Central memory CD8-positive, alpha-beta T cell (primary cell): ENCODE measurements around the gene ZC3H14.
A peak's percentile ranks its signal among the peaks of the same experiment; 100 is the strongest.

Experiments
- ATAC-seq: fragments of 150-1000 bp; cut with Tn5 transposase; replicated peaks from 2 replicates; pipeline ENCODE4 v1.10.0; 2022; ENCODE audit warnings: mild to moderate bottlenecking, moderate FRiP score, moderate number of reproducible peaks; ENCODE audit not compliant: poor library complexity, severe bottlenecking; ENCODE audit errors: extremely low read depth
- DNase-seq, 2 donors: peaks; one replicate each; pipeline ENCODE4 v3.0.0; 2021; ENCODE audit warnings: low spot score in 2 of 2
- H3K27ac Mint-ChIP-seq: one replicate; pipeline ENCODE4 v1.8.0; 2022; ENCODE audit warnings: low read depth, mild to moderate bottlenecking, moderate library complexity, mixed read lengths
- H3K27me3 Mint-ChIP-seq: one replicate; pipeline ENCODE4 v1.8.0; 2022; ENCODE audit warnings: mixed read lengths
- H3K36me3 Mint-ChIP-seq: one replicate; pipeline ENCODE4 v1.8.0; 2022; ENCODE audit warnings: mild to moderate bottlenecking, moderate library complexity, mixed read lengths; ENCODE audit not compliant: insufficient read depth
- H3K4me1 Mint-ChIP-seq: one replicate; pipeline ENCODE4 v1.8.0; 2022; ENCODE audit warnings: mixed read lengths
- H3K4me3 Mint-ChIP-seq: one replicate; pipeline ENCODE4 v1.8.0; 2022; ENCODE audit warnings: mild to moderate bottlenecking, moderate library complexity, mixed read lengths
- H3K9me3 Mint-ChIP-seq: one replicate; pipeline ENCODE4 v1.8.0; 2022; ENCODE audit warnings: mixed read lengths

The ZC3H14 gene

DNA sequence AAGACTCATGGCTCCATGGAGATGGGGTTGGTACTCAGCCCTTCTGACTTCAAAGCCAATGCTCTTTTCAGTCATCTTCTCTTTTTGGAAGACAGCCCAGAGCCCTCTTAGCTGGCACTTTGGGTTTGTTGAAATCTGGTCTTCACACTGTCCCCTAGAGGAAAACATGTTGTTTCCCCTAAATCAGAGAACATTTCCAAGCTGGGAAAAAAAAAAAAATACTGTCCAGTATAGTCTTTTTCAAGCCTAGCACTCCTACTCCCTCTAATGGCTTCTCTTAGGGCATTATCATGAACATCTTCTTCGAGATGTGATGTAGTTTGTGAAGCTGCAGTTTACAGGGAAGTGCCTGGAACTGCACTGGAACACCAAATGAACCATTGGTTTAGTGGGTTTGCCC, 3.0 kb upstream of the ZC3H14 start:
- Mint-ChIP-seq H3K27me3 (peaks cover 22% of the 10 kb centered on the region), H3K36me3 (peaks cover 20% of the 10 kb centered on the region), H3K4me1 (peaks cover 47% of the 10 kb centered on the region), H3K9me3 (no peaks in the 10 kb centered on the region), H3K4me3 (no peak overlapping the region), H3K27ac (no peak overlapping the region)
- ATAC-seq: no peak
- DNase-seq: no peak

DNA sequence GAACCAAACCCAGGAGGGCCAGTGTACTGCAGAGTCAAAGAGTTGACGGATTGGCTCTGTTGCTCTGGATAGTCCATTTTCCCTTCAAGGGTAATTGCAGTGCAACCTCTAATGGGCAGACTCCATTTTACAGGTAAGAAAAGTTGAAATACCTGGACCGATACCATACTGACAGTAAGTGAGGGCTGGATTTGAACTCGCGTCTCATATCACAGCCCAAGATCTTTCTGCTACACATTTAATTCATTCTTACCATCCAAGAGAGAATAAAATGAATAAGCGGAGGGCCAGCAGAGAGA, 356 bp upstream of the ZC3H14 start:
- no peak for DNase-seq
- H3K4me1 Mint-ChIP-seq: peaks cover 32% of the 10 kb centered on the region
- H3K4me3 Mint-ChIP-seq: peak overlapping the region; percentile 86
- H3K9me3 Mint-ChIP-seq: no peaks in the 10 kb centered on the region
- H3K27ac Mint-ChIP-seq: peak overlapping the region; percentile 89
- H3K27me3 Mint-ChIP-seq: no peaks in the 10 kb centered on the region
- no peak for ATAC-seq
- H3K36me3 Mint-ChIP-seq: peaks cover 19% of the 10 kb centered on the region

DNA sequence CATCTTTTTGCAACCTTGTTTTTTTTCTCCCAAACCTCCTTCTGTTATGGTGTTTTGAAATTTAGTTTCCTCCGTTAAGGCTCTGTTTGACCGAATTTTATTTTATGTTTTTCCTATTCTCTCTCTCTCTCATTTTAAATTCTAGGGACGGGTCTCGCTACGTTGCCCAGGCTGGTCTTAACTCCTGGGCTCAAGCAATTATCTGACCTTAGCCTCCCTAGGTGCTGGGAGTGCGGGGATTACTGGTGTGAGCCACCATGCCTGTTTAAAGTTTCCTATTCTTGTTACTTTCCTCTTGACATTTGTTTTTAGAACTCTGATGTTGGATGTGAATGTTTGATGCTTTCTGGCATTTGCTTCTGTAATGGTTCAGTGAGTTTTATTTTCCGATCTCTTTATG, 1.0 kb downstream of the ZC3H14 start:
- DNase-seq: no peak
- H3K4me3 Mint-ChIP-seq: peak overlapping the region; percentile 86
- H3K36me3 Mint-ChIP-seq: peaks cover 22% of the 10 kb centered on the region
- no peak for ATAC-seq
- H3K27me3 Mint-ChIP-seq: no peaks in the 10 kb centered on the region
- H3K9me3 Mint-ChIP-seq: no peaks in the 10 kb centered on the region
- H3K27ac Mint-ChIP-seq: peak overlapping the region; percentile 89
- H3K4me1 Mint-ChIP-seq: peaks cover 28% of the 10 kb centered on the region

DNA sequence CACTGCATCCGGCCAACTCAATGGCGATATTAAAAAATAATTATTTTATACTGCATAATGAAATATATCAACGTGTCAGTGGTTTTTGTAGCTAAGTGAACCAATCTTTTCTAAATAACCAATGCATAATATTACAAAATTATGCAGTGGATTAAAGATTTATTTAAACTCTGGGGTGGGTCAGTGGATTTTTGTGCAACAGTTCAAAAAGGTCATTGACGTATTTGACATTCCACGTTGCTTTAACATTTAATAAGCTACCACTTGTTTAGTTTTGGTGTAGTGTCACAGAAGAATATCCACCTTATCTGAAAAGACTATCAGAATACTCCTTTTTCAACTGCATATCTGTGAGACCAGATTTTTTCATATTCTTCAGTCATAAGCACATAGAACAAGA, 2.6 kb downstream of the ZC3H14 start:
- Mint-ChIP-seq H3K9me3 (no peaks in the 10 kb centered on the region), H3K36me3 (peaks cover 35% of the 10 kb centered on the region), H3K27me3 (no peaks in the 10 kb centered on the region), H3K4me3 (no peak overlapping the region), H3K4me1 (peaks cover 28% of the 10 kb centered on the region), H3K27ac (no peak overlapping the region)
- ATAC-seq: no peak
- no peak for DNase-seq

DNA sequence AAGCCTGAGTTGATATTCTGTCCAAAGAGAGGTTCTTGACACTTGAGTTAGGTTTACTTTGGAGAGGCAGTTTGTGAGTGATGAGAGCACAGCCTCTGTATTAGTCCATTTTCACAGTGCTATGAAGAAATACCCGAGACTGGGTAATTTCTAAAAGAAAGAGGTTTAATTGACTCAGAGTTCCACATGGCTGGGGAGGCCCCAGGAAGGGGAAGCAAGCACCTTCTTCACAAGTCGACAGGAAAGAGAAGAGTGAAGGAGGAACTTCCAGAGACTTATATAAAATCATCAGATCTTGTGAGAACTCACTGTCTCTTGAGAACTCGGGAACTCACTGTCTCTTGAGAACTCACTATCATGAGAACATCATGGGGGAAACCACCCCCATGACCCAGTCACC, 5.4 kb downstream of the ZC3H14 start:
- Mint-ChIP-seq H3K4me1 (peaks cover 14% of the 10 kb centered on the region), H3K27ac (no peak overlapping the region), H3K36me3 (peaks cover 48% of the 10 kb centered on the region), H3K9me3 (no peaks in the 10 kb centered on the region), H3K27me3 (no peaks in the 10 kb centered on the region), H3K4me3 (no peak overlapping the region)
- ATAC-seq (no peak), DNase-seq (no peak)

DNA sequence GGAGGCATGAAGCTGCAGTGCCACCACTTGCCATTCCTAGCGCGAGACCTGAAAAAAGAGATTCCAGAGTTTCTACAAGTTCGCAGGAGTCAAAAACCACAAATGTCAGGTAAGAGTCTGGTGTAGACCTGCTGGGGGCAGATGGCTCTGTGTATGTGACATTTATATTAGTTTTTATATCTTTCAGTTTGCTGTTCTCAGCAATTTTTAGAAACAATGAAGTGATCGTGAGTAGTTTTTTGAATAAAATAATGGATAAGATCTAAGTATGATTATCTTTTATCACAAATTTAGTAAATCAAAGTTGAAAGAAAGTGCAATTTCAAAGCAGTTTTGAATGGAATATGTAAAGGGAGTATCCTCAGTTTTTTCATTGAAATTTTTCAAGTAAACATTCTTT, 9.3 kb downstream of the ZC3H14 start:
- ATAC-seq (no peak), DNase-seq (no peak)
- Mint-ChIP-seq H3K4me3 (no peak overlapping the region), H3K36me3 (peaks cover 65% of the 10 kb centered on the region), H3K27me3 (no peaks in the 10 kb centered on the region), H3K27ac (no peak overlapping the region), H3K9me3 (no peaks in the 10 kb centered on the region), H3K4me1 (no peaks in the 10 kb centered on the region)

DNA sequence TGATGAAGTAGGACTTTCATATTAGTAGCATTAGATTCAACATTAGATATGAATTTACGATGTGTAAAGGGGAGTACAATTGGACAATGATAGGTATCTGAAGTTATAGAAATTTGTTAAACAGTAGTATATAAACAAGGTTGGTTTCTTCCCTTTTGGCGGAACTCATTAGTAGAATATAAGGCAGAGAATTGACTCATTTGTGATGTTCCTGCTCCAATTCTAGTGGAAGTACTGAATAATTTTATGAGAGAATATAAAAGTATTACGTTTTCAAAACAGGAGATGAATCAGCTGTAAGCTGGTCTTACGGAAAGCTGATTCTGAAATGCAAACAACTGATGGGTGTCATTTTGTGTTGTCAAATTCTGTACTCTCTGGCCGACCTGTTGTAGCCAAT, 13.4 kb downstream of the ZC3H14 start:
- H3K4me3 Mint-ChIP-seq: no peak overlapping the region
- peak overlapping the region; percentile 59 for H3K27ac Mint-ChIP-seq
- H3K27me3 Mint-ChIP-seq: no peaks in the 10 kb centered on the region
- H3K36me3 Mint-ChIP-seq: peaks cover 69% of the 10 kb centered on the region
- ATAC-seq: no peak
- H3K9me3 Mint-ChIP-seq: no peaks in the 10 kb centered on the region
- no peaks in the 10 kb centered on the region for H3K4me1 Mint-ChIP-seq
- DNase-seq: no peak

DNA sequence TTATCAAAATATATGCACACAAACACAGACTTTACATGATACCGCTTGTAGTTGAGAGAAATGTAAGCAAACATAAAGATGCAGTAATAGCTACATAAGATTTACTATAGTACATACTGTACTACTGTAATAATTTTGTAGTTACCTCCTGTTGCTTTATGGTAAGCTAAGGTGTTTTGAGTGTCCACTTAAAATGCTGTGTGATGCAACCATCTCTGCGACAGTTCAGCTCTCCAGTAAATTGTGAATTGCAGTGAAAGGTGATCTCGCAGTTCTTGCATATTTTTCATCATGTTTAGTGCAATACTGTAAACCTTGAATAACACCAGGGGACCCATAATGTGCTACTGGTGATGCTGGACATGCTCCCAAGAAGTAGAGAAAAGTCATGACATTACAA, 21.6 kb downstream of the ZC3H14 start:
- DNase-seq (no peak), ATAC-seq (no peak)
- Mint-ChIP-seq H3K27me3 (no peaks in the 10 kb centered on the region), H3K9me3 (no peaks in the 10 kb centered on the region), H3K36me3 (peaks cover 46% of the 10 kb centered on the region), H3K4me3 (no peak overlapping the region), H3K27ac (no peak overlapping the region), H3K4me1 (peaks cover 7% of the 10 kb centered on the region)

DNA sequence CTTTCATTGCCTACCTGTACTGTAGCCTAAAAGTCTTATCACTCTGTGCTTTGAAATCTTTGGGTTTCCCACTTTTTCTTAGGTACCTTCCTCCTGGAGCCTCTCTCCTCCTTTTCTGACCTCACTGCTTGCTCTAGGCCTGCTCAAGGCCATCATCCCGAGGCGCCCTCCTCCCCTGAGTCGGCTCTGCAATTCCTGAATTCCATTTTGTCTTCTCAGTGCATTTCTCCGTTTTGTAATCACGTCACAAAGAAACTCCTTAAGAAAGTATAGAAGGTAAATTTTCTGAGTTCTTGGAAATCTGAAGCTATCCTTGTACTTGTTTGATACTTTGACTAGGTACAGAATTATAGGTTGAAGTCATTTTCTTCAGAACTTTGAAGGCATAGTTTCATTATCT, 25.2 kb downstream of the ZC3H14 start:
- no peak for ATAC-seq
- no peak for DNase-seq
- H3K4me1 Mint-ChIP-seq: peaks cover 5% of the 10 kb centered on the region
- no peaks in the 10 kb centered on the region for H3K9me3 Mint-ChIP-seq
- H3K4me3 Mint-ChIP-seq: no peak overlapping the region
- H3K27me3 Mint-ChIP-seq: no peaks in the 10 kb centered on the region
- peaks cover 44% of the 10 kb centered on the region for H3K36me3 Mint-ChIP-seq
- H3K27ac Mint-ChIP-seq: no peak overlapping the region

DNA sequence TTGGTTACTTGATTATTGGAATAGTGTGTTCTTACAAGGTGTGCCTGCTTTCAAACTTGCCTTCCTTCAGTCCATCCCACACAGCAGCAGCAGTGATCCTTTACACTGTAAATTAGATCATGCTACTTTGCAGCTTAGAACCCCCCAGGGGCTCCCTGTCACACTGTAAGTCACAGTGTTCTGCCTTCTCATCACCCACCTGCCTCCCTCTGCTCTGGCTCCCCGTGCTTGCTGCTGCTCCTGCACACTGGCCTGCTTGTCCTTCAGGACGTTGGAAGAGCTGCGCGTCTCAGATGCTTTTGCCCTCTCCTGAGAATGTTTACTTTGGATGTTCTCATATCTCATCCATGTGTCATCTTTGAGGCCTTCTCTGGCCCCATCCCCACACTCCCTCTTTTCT, 27.3 kb downstream of the ZC3H14 start:
- Mint-ChIP-seq H3K4me1 (peaks cover 5% of the 10 kb centered on the region), H3K27me3 (no peaks in the 10 kb centered on the region), H3K4me3 (no peak overlapping the region), H3K9me3 (no peaks in the 10 kb centered on the region), H3K36me3 (peaks cover 39% of the 10 kb centered on the region), H3K27ac (peak overlapping the region; percentile 41)
- no peak for ATAC-seq
- no peak for DNase-seq

DNA sequence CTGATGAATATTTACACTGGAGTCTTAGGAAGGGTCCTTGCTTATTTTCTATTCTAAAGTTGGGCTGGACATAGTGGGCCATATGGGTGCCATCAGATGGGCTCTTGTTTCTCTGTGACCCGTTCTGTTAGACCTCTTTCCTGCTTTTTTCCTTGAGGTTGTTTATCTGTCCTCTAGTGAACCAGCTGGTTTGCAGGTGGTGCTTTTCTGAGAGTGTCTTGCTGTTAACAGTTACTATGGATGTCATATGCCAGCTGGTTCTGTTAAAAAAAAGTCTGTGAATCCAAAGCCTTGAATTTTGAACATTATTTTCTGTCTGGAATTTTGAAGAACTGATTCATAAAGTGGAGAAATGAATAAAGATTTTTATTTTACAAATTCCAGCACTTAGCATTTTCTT, 29.2 kb downstream of the ZC3H14 start:
- DNase-seq (no peak), ATAC-seq (no peak)
- peaks cover 36% of the 10 kb centered on the region for H3K36me3 Mint-ChIP-seq

DNA sequence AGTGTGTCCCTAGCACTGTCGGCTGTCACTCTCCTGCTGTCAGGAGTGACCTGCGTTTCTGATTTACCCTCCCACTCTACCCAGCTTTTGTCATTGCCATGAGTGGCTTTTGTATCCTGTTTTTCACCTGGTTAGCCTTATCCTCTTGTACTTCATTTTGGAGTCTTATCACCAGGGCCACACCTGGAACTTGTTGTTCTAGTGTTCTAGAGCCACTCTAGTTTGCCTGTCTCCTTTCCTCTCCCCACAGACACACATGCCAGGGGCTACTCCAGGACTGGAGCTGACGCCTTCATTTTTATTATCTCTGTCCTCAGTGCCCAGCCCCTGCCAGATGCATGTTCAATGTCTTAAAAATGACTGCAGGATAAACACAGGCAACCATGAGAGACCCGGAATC, 34.2 kb downstream of the ZC3H14 start:
- no peaks in the 10 kb centered on the region for H3K27me3 Mint-ChIP-seq
- no peak for ATAC-seq
- H3K27ac Mint-ChIP-seq: peak overlapping the region; percentile 68
- no peaks in the 10 kb centered on the region for H3K9me3 Mint-ChIP-seq
- no peak overlapping the region for H3K4me3 Mint-ChIP-seq
- peaks cover 29% of the 10 kb centered on the region for H3K36me3 Mint-ChIP-seq
- no peak for DNase-seq
- peaks cover 33% of the 10 kb centered on the region for H3K4me1 Mint-ChIP-seq

More for the DNA sequence above, 29.2 kb downstream of the ZC3H14 start:
- H3K9me3 Mint-ChIP-seq: no peaks in the 10 kb centered on the region
- H3K27me3 Mint-ChIP-seq: no peaks in the 10 kb centered on the region
- H3K4me1 Mint-ChIP-seq: peaks cover 7% of the 10 kb centered on the region
- H3K4me3 Mint-ChIP-seq: no peak overlapping the region
- H3K27ac Mint-ChIP-seq: no peak overlapping the region

DNA sequence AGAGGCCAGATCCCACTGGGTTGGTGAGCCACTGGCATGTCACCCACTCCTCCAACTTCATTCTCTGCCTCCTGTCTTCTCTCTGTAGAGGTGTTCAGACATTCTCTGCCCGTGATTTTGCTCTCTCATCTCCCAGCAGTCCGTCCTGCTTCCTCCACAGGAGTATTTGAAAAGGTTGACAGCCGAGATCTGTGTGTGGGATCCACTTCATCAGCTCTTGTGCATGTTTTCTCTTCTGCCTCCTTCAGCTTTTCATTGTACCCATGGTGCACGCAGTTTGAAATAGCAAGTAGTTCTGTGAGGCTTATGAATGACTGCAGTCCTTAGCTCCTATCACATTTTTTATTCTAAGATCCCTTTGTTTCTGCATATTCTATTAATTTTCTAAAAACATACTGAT, 34.8 kb downstream of the ZC3H14 start:
- H3K27ac Mint-ChIP-seq: peak overlapping the region; percentile 68
- no peaks in the 10 kb centered on the region for H3K9me3 Mint-ChIP-seq
- DNase-seq (no peak), ATAC-seq (no peak)
- peaks cover 33% of the 10 kb centered on the region for H3K4me1 Mint-ChIP-seq
- peaks cover 28% of the 10 kb centered on the region for H3K36me3 Mint-ChIP-seq
- no peak overlapping the region for H3K4me3 Mint-ChIP-seq
- H3K27me3 Mint-ChIP-seq: no peaks in the 10 kb centered on the region

DNA sequence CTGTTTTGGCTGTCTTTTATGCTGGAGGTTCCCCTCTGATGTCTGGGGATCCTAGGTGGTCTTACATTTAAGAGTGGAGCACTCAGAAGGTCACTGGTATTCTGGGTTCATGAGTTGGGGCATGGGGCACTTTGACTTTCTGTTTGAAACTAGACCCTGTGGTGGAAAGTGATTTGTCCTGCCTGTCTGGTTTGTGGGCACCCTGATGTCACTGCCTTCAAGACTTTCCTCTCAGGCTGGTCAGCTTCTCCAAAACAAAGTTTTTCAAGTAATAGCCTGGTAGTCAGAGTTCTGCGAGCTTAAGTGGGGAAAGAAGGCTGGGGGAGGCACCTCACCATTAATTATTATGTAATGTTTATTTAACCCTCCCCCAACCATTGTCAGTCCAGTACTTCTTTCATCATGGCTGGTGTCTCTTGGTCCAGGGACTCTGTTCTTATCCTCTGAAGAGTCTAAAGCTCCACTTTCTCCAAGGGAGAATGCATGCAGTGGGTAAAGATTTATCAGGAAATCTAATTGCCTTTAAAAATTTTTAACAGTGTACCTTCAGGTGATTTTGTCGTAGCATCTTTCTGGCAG, 35.3 kb downstream of the ZC3H14 start:
- no peaks in the 10 kb centered on the region for H3K27me3 Mint-ChIP-seq
- H3K27ac Mint-ChIP-seq: peak overlapping the region; percentile 68
- no peak for DNase-seq
- H3K4me1 Mint-ChIP-seq: peaks cover 33% of the 10 kb centered on the region
- ATAC-seq: no peak
- H3K36me3 Mint-ChIP-seq: peaks cover 29% of the 10 kb centered on the region
- H3K4me3 Mint-ChIP-seq: no peak overlapping the region
- H3K9me3 Mint-ChIP-seq: no peaks in the 10 kb centered on the region
